OCI-LY7 (cell line): ENCODE results near the gene BHLHA9. TPM values are rescaled to one million over a fixed set of nuclear protein-coding genes. Genes with fewer than 3 reads are reported as not detected.

Source experiments
- BruUV-seq: library from RNA; stranded (reverse); fragments of 400-500 nt; replicated peaks from 2 replicates; lab custom pipeline; 2021; lab: Mats Ljungman, UMichigan
- CTCF ChIA-PET: fragments of 300-600 bp; sonication (Branson Sonifier 250); formaldehyde crosslinking; loops from one replicate; lab custom pipeline; 2022; ENCODE audit warnings: antibody characterized with exemption; ENCODE audit not compliant: unreplicated experiment; lab: Charles Lee
- POLR2A ChIA-PET: fragments of 300-600 bp; sonication (Branson Sonifier 250); formaldehyde crosslinking; loops from one replicate; lab custom pipeline; 2022; ENCODE audit warnings: antibody characterized with exemption; lab: Charles Lee
- DNase-seq: peaks from one replicate; pipeline ENCODE4 v3.0.0-alpha.2; 2015; ENCODE audit warnings: low spot score
- H2AFZ ChIP-seq: fragments of 200-600 bp; sonication (generic), shearing (Covaris generic); 2 replicates; pipeline ENCODE4 v1.6.1; 2014; ENCODE audit warnings: mild to moderate bottlenecking, antibody characterized with exemption, low read length, moderate library complexity
- H3K27ac ChIP-seq: fragments of 200-600 bp; sonication (generic); 2 replicates; pipeline ENCODE4 v1.5.1; 2014; ENCODE audit warnings: mixed run types, low read depth, mild to moderate bottlenecking, moderate library complexity, low read length, inconsistent platforms; ENCODE audit not compliant: poor library complexity, severe bottlenecking
- H3K36me3 ChIP-seq: fragments of 200-600 bp; sonication (generic); 2 replicates; pipeline ENCODE4 v1.6.1; 2014; ENCODE audit warnings: mild to moderate bottlenecking, antibody characterized with exemption, low read length, moderate library complexity, mixed read lengths; ENCODE audit not compliant: insufficient read depth
- H3K4me1 ChIP-seq: fragments of 200-600 bp; sonication (generic); 2 replicates; pipeline ENCODE4 v1.5.1; 2014; ENCODE audit warnings: mild to moderate bottlenecking, low read length; ENCODE audit not compliant: insufficient read depth, poor library complexity, severe bottlenecking
- H3K4me2 ChIP-seq: fragments of 200-600 bp; sonication (generic); 2 replicates; pipeline ENCODE4 v1.6.1; 2014; ENCODE audit warnings: mild to moderate bottlenecking, low read length
- H3K4me3 ChIP-seq: fragments of 200-600 bp; sonication (generic); 2 replicates; pipeline ENCODE4 v1.5.1; 2014; ENCODE audit warnings: mild to moderate bottlenecking, low read depth, low read length; ENCODE audit not compliant: poor library complexity, severe bottlenecking
- H3K79me2 ChIP-seq: fragments of 200-600 bp; sonication (generic); 2 replicates; pipeline ENCODE4 v1.6.1; 2016; ENCODE audit warnings: low read depth, mild to moderate bottlenecking, low read length, moderate library complexity, mixed read lengths; ENCODE audit not compliant: insufficient read depth
- H3K9me2 ChIP-seq: fragments of 200-600 bp; sonication (generic); 2 replicates; pipeline ENCODE4 v1.6.1; 2016; ENCODE audit warnings: mild to moderate bottlenecking, low read length, mixed read lengths; ENCODE audit not compliant: insufficient read depth
- H3K9me3 ChIP-seq: fragments of 200-600 bp; sonication (generic); 2 replicates; pipeline ENCODE4 v1.6.1; 2014; ENCODE audit warnings: mild to moderate bottlenecking, mixed run types, low read length, mixed read lengths
- H4K20me1 ChIP-seq: fragments of 200-600 bp; sonication (generic); 2 replicates; pipeline ENCODE4 v1.6.1; 2014; ENCODE audit warnings: mild to moderate bottlenecking, antibody characterized with exemption, low read length, moderate library complexity, mixed read lengths; ENCODE audit not compliant: insufficient read depth
- CTCF ChIP-seq: fragments of 200-600 bp; sonication (generic); conservative IDR thresholded peaks from 2 replicates; pipeline ENCODE4 v1.5.1; 2014; ENCODE audit warnings: mild to moderate bottlenecking, antibody characterized with exemption, low read length, moderate library complexity, mixed read lengths
- EZH2phosphoT487 ChIP-seq: fragments of 200-600 bp; sonication (generic); IDR thresholded peaks from 2 replicates; pipeline ENCODE4 v1.6.1; 2018; ENCODE audit warnings: low read depth, borderline replicate concordance, mild to moderate bottlenecking, mixed run types, antibody characterized with exemption, low read length, moderate library complexity, mixed read lengths
- intact Hi-C: fragments of 100-400 bp; cut with micrococcal nuclease; formaldehyde crosslinking; loops from one replicate; pipeline ENCODE4 v1.10.0; 2022; ENCODE audit not compliant: unreplicated experiment
- total RNA-seq, 2 experiments: library from RNA; depleted of rRNA in 1 of 2; stranded (reverse); fragments of >200 nt in 1 of 2; shearing (Covaris generic) in 1 of 2; gene quantifications; 2 replicates each; pipeline ENCODE4 v1.2.3, GENCODE V29; 2014 to 2022

BHLHA9 gene
- total RNA-seq, 2 experiments from 2014 or later = not detected

GRCh38 chr17:1244606-1245012 lies 25.6 kb upstream of the BHLHA9 start:
- no peak for DNase-seq
- Histone ChIP-seq H3K36me3 (no peaks in the 10 kb centered on the region), H3K79me2 (no peaks in the 10 kb centered on the region), H3K9me3 (no peaks in the 10 kb centered on the region), H3K4me1 (no peaks in the 10 kb centered on the region), H3K4me3 (no peak overlapping the region), H3K27ac (no peak overlapping the region), H3K9me2 (no peaks in the 10 kb centered on the region), H3K4me2 (no peak overlapping the region), H2AFZ (no peak overlapping the region), H4K20me1 (no peaks in the 10 kb centered on the region)
- TF ChIP-seq EZH2phosphoT487 (no peak), CTCF (no peak)
- no TSS peak for BruUV-seq
- ChIA-PET POLR2A (no interaction called here), CTCF (no interaction called here)
- intact Hi-C loops = no loop called here

GRCh38 chr17:1251866-1252608 lies 18.2 kb upstream of the BHLHA9 start:
- Histone ChIP-seq H2AFZ (no peak overlapping the region), H3K4me2 (no peak overlapping the region), H3K27ac (no peak overlapping the region), H4K20me1 (no peaks in the 10 kb centered on the region), H3K4me3 (no peak overlapping the region), H3K9me2 (no peaks in the 10 kb centered on the region), H3K79me2 (no peaks in the 10 kb centered on the region), H3K36me3 (no peaks in the 10 kb centered on the region), H3K4me1 (no peaks in the 10 kb centered on the region), H3K9me3 (no peaks in the 10 kb centered on the region)
- POLR2A ChIA-PET = interaction anchor here (0.6 kb wide), 1 partner anchor 678 kb away, joined by 3 read pairs; no protein-coding TSS in a partner anchor
- DNase-seq = no peak
- intact Hi-C loops = no loop called here
- BruUV-seq = no TSS peak
- TF ChIP-seq EZH2phosphoT487 (no peak), CTCF (no peak)
- CTCF ChIA-PET = no interaction called here

GRCh38 chr17:1255041-1255440 lies 15.2 kb upstream of the BHLHA9 start:
- Histone ChIP-seq H2AFZ (no peak overlapping the region), H3K9me3 (0 out of 2 replicates have a peak, but pooled peaks cover 4% of the 10 kb centered on the region), H3K79me2 (no peaks in the 10 kb centered on the region), H3K36me3 (no peaks in the 10 kb centered on the region), H3K9me2 (no peaks in the 10 kb centered on the region), H3K4me3 (no peak overlapping the region), H3K4me2 (no peak overlapping the region), H3K27ac (no peak overlapping the region), H4K20me1 (no peaks in the 10 kb centered on the region), H3K4me1 (no peaks in the 10 kb centered on the region)
- no peak for DNase-seq
- TF ChIP-seq EZH2phosphoT487 (no peak), CTCF (no peak)
- no TSS peak for BruUV-seq
- CTCF ChIA-PET = no interaction called here
- intact Hi-C loops = loop anchor here (5.0 kb wide), 1 partner anchor 133 kb away; no protein-coding TSS in a partner anchor
- POLR2A ChIA-PET = no interaction called here
